GM18508 (cell line): ENCODE data around the gene DOCK4.

ENCODE experiments used
- ATAC-seq: cut with Tn5 transposase; IDR thresholded peaks from one replicate; pipeline ENCODE4 v1.9.1; 2021; ENCODE audit warnings: moderate number of reproducible peaks; ENCODE audit not compliant: insufficient read depth, unreplicated experiment

Gene DOCK4

DNA sequence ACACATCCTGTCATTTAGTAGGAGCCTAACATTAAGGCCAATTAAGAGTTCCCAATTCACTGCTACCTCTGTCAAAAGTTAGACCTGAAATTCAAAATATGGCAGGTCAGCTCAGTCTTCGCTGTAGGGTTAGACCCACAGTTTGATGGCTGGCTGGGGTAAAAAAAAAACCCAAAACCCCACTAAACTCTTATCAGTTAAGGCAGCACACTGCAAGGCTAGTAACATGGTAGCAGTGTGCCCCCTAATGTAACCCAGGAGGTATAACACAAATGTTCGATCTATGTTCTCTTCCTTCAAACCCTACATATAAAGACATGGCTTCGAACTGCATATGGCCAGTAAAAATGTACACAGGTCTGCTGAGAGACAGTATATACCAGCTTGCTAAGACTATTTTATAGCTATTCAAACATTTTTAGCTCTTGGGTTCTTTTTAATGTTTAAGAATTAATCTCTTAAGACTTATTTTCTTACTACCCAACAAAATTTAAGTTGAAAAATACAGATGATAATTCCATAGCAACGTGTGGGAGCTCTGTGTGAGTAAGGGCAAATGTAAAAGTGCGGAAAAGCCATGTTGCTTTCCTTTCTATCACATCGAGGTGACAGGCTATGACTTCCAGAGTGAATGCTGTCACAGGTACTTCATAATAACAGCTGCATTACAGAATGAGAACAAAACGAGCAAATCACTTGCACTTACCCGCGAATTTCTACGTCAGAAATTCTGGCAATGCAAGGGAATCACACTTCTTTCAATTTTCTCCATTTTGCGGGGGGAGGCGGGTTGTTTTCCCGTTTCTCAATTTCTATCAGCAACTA lies 475.5 kb downstream of the DOCK4 start:
- no peak for ATAC-seq

DNA sequence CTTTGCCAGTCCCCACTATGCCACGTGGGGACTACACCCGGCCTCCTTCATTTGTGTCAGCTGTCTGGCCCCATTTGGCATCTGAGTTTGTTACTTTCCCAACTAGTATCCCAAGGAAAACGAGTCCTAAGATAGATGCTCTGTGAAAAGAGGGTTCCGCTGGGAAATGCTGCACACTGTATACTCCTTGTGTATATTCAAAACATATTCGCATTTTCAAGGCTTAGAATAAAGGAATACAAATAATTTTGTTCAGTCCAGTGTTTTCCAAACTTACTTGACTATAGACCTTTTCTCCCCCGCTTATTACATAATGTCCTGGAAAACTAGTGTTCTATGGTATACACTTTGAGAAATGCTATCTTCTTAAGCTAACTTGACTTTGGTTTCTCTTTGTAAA lies 476.1 kb downstream of the DOCK4 start:
- no peak for ATAC-seq

DNA sequence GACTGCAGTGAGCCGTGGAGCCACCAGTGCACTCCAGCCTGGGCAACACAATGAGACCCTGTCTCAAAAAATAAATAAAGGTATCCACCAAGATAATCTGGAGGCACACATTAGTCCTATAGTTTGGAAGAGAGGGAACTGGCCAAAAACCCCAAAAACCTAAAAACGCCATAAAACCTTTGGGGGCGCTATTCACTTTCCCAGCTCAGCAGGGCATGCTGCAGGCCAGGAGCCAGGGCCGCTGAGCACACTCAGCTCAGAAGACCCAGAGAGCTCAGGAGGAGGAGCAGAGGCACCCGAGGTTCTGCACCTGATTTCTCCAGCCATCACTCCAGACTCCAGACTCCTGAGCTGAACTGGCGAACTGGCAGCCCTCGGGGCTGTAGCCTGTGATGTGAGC lies 476.7 kb downstream of the DOCK4 start:
- ATAC-seq = no peak

DNA sequence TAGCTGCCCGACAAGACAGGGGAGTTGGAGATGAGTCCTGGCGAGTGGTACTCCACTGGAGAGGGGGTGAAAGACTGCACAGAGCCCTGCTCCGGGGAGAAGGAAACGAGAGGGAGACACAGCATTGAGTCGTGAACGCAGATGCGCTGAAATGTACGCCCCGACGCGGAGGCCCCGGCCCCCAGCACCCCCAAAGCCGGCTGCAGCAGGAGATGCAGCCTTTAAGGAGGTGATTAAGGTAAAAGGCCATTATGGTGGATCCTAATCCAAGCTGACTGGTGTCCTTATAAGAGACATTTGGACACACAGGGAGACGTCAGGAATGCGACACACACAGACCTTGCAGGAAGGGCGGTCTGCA lies 477.6 kb downstream of the DOCK4 start:
- no peak for ATAC-seq

DNA sequence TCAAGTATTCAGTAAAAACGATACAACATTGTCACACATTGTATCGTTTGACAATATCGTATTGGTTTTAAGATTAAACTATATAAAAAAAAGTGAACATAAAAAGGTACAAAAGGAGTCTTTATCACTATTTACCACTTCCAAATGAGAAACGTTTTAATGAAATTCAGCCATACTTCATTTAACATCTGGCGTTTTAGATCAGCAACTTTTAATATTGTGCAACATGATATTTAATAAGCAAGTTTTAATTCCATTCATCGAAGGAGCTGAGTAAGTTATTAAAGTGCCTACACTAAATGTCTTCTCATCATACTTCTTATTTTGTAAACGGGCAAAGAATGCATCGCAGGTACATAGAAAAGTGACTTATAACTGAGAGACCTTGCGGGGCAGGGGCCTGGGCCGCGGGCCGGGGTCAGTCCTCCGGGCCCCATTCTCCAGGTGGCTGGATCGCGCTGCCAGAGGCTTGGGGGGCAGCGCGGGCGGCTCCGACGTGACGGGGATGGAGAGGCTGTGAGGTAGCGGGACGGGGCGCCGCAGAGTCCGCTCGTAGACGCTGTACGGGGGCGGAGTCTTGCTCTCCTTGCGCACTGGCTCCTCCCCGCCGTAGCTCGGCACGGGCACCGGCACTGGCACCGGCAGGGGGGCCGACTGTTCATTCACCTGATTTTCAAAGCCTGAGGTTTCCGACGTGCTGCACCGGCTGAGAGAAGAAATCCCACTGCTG lies 478.1 kb downstream of the DOCK4 start:
- no peak for ATAC-seq

DNA sequence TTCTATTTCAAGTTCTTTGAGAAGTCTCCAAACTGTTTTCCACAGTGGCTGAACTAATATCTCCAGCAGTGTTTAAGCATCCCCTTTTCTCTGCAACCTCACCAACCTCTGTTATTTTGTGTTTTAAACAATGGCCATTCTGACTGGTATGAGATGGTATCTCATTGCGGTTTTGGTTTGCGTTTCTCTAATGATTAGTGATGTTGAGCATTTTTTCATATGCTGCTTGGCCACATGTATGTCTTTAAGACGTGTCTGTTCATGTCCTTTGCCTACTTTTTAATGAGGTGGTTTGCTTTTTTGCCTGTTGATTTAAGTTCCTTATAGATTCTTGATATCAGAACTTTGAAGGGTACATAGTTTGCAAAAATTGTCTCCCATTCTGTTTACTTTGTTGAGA lies 487.3 kb downstream of the DOCK4 start:
- no peak for ATAC-seq

DNA sequence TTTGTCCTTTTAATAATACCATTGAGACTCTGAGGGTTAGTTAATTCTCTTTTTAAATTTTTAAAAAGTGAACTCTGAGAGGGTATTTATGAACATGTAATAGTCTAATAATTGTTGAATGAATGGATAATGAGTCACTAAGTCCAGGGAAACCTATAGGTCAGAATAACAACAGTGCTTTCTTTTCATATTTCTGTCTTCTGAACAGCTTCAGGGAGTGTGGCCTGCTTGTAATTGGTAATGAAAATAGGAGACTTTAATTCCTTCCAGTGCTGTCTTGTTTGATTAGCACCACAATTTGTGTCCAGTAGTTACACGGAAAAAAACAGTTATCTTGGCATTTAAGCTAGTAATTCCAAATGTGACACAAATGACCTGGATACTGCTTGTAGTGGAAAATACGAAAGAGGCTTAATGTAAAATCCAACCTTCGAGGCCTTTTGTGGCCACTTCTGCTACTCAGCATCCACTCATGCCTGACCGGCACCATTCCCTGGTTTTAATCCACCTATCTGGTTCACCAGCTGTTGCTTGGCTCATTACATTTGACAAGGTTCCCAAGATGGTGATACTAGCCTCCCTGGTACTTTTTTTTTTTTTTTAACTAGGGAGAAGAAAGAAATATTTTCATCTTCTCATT lies 494.7 kb downstream of the DOCK4 start:
- ATAC-seq = no peak

DNA sequence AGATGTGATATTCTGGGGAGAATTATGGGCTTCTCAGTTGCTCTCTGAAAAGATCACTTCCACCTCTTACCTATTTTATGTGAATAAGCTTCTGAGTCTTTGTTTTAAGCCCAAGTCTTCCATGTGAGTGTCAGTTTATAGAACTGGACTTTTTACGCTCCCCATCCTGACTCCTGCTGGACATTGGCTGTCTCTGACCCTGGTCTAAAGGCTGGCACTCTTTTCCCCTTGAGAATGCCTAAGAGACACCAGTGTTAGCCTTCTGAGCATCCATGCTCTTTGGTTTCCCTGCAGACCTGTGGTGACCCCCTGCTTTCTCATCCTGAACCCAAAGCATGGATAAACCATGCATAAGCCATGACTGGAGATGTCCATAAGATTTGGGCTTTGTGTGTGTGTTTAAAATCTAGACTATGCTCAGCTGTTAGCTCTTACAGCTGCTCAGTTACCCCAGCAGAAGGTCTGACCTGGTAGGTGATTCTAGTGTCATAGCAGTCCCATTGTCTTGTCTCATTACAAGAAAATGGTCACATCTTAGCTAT lies 495.3 kb downstream of the DOCK4 start:
- no peak for ATAC-seq

DNA sequence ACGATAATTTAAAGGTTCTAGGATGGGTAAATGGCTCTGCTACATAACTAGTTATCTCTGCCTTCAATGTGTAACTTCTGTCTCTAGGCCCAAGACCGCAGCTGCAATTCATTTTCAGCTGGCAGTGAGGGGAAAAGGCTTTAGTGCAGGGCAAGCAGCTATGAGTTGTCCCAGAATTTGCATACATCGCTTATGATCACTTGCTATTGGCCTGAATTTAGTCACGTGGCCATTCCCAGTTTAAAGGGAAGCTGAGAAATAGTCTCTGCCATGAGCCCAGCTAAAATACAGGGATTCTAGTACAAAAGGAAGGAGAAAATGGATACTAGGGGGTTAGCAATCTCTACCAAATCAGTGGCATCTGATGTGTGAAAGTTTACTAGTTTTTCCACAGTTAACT lies 498.1 kb downstream of the DOCK4 start:
- ATAC-seq = no peak

DNA sequence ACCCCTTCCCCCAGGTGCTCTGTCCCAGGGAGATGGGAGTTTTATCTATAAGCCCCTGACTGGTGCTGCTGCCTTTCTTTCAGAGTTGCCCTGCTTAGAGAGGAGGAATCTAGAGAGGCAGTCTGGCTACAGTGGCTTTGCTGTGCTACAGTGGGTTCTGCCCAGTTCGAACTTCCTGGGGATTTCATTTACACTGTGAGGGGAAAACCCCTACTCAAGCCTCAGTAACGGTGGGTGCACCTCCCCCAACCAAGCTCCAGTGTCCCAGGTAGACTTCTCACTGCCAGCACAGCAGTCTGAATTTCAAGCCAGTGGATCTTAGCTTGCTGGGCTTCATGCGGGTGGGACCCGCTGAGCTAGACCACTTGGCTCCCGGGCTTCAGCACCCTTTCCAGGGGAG lies 500.4 kb downstream of the DOCK4 start:
- ATAC-seq = no peak

DNA sequence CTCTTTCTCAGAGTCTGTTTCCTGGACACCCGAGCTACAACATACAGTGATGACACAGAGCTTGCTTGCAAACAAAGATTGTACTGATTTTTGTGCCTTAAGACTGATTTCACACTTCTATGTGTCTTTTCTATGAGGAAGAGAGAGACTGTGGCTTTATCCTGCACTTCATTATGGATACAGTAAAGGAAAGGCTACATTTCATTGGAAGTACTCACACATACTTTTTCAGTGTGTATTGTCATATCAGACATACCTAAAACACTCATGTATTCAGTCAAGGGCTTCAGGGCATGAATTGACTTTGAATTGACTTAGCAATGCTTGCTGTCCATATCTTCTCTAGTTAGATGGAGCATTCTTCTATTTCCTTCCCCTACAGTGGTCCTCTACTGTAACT lies 508.4 kb downstream of the DOCK4 start:
- ATAC-seq = no peak

DNA sequence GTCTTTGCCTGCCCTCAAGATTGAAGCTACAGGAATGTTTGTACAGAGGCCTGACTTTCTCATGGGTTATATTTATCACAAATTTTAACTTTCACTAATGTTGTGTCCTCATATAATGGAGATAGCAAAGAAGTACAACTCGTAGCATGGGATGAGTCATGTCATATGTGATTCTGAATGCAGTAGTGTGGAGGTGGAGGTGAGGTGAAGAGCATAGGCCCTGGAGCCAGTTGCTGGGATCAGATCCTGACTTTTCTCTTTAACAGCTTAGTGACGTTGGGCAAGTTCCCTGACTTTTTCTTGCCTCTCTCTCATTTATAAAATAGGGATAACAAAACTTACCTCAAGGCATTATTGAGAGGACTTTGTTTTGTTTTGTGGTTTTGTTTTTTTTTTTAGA lies 511.8 kb downstream of the DOCK4 start:
- no peak for ATAC-seq

DNA sequence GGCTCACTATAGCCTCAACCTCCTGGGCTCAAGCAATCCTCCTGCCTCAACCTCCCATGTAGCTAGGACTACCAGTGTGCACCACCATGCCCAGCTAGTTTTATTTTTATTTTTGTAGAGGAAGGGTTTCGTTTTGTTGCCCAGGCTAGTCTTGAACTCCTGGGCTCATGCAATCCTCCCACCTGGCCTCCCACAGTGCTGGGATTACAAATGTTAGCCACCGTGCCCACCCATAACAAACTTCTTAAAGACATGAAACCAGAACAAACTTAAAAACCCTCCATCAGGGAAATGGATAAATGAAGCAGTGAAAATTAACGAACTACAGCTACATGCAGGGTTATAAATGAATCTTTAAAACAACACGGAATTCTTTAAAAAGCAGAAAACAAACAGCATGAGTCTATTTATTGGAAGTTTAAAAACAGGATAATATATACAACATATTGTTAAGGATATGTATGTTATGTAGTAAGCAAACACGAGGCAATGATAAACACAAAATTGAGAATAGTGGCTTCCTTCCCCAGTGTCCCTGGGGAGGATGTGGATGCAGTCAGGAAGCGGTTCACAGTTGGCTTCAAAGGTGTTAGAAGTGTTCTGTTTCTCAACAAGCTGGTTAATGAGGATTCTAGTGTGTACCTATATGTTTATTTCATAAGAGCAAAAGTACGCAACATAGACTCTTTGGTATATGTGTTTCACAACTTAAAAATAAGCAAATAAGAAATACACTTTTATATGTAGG lies 515.7 kb downstream of the DOCK4 start:
- no peak for ATAC-seq

DNA sequence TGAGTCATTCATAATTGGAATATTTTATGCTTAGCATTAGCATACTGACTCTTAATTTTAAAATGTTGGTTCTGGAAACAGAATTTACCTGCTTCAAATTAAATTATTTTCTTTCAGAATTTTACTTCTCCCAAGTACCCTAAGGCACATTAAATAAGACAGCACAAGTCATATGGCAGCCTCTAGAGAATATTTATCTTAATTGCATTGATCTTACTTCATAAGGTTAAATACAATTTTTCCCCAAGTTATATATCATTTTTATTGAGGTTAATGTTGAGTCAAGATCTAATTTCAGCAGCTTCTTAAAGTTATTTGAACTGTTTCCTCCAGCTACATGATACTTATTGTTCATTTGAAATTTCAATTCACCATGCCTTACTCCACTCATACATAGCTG lies 520.9 kb downstream of the DOCK4 start:
- ATAC-seq = no peak

DNA sequence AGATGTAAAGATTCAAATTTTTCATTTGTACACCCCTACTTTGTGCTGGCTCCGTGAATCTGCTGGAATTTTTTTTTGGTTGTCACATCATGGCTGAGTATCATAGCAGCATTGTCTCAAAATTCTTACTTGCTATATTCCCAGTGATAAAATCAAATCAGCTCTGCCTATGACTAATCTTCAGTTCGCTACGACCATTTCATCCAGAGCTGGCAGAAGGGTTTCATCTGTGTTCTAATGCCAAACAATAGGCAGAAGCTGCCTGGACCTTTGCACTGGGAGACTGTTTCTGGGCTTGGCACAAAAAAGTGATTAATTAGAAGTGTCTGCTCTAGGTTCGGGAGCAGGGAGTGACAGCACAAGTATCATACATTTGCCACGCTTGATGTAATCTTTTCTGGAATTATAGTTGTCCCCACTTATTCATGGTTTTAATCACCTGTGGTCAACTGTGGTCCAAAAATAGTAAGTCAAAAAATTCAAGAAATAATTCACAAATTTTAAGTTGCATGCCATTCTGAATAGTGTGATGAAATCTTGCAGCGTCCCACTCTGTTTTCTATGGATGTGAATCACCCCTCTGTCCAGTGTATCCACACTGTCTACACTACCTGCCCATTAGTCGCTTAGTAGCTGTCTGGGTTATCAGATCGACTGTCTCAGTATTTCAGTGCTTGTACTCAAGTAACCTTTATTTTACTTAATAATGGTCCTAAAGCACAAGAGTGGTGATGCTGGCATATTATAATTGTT lies 523.4 kb downstream of the DOCK4 start:
- no peak for ATAC-seq

DNA sequence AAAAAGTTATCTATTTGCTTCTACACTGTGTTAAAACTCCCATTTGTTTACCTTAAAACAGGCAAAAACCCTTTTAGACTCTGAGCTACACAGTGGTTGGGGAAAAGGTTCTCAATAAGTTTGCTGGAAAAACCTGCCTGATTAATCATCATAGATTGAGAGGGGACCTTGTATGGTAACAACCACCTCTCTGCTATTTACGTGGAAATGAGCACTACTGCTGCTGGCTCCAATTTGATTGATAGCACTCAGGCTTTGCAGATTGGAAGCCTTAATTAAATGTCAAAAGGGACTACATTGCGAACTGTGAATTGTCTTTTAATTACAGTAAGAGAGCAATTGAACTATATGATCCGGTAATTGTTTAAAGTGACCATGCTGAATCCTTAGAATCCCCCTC lies 525.0 kb downstream of the DOCK4 start:
- ATAC-seq = no peak

DNA sequence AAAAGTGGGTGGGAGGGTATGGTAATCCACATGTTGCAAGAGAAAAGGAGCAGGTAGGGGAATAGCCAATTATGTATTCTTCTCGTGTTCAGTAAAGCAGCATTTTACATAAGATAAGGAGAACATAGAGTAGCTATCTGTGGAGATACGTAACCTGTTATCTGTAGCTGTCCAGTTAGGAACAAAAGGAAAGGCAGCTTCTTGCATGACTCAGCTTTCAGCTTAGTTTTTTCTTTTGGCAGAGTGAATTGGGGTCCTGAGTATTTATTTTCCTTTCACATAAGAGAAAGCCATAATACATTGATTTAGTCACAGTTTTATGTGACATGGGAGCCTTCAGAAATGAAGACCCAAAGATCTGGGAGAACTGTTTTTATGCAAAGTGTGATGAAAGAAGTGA lies 527.2 kb downstream of the DOCK4 start:
- no peak for ATAC-seq

DNA sequence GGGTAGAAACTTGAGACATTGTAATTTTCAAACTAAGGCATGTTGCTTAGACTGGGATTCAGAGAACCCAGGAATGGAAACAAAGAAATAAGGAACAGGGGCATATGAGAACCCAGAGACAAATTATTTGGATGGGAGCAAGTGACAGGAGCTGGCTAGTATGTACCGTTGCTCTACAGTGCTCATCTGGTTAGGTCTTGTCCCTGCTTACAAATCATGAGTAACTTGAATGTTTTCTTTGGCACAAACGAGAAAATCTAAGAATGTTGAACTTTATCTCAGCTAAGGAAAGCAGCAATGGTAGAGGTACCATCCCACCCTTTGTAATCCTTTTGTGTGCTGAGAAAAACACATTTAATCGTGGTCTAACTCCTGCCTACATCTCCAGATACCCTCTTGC lies 527.9 kb downstream of the DOCK4 start:
- ATAC-seq = no peak

DNA sequence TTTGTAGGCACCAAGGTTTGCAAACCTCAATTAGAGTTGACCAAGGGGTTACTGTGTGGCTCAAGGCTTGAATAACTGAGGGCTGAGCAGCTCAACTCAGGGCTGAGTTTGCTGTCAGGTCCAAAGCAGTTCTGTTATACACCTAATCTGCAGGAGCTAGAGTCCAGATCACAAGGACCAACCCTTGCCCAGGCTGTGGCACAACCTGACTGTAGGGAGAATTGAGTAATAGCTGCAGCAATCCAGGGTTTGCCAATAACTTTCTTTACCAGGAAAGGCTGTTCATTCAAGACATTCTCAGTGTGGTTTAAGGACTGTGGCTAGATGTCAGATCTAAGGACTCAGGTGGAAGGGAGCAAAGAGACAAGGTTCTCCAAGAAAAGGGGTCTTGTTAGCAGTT lies 528.4 kb downstream of the DOCK4 start:
- no peak for ATAC-seq

DNA sequence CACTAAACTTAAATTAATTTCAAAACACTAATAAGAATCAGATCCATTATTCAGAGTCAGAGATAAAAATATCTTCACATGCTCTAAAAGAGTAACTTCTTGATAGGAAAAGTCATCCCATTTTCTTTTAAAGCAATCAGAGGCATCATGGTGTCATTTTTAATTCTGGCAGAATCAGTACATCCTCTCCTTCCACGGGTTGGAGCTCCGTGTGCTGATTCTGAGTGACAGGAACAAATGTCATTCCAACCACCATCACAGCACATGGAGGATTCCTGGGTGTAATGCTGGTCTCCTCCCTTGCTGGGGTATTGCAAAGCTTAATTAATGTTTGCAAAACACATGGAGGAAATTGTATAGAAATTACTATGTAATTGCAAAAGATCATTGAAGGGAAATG lies 529.4 kb downstream of the DOCK4 start:
- ATAC-seq = no peak
